Amniotic stem cell (primary cell): Measurements from ENCODE around the gene PEMT.

Experiments
- DNase-seq: peaks from one replicate; lab custom pipeline; 2025; lab: John Stamatoyannopoulos, UW

PEMT gene

DNA sequence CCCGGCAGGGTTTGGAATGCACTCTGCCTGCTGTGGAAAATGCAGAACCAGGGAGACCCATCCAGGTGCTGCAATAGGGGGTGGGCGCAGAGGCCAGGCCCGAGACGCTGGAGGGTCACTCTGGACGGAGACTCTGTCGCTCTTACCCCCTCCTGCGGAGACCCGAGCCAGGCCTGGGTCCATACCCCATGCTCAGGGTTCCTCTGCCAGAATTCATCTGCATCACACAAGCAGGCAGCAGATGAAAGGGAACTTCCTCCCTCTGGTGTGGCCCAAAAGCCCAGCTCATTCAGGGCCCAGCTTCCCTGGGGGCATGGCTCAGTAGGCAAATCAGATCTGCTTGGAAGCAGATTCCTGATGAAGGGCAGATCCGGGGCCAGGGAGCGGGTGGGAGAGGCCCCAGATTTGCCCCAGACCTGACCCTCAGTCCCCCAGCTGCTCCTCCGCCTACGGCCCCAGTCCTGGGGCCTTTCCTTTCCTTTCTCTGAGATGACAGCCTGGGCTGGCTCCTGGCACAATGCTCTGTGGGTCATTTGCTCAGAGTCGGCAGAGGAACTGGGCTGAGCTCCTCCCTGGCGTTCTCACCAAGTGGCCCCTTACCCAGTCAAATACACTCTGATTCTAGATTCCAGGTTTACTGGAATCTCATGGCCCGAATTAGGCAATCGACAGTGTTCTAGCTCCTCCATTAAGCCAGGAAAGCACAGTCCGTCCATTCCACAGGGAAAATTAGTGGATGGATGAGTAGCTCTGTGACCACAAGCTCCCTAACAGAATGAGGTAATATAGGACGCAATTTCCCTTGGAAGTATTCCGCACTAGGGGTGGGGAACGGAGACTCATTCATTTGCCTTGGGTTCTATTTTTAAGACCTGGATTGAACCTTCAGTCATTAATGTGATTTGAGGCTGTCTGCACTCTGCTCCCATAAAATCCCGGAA is 76.2 kb downstream of the PEMT start:
- DNase-seq = no peak

DNA sequence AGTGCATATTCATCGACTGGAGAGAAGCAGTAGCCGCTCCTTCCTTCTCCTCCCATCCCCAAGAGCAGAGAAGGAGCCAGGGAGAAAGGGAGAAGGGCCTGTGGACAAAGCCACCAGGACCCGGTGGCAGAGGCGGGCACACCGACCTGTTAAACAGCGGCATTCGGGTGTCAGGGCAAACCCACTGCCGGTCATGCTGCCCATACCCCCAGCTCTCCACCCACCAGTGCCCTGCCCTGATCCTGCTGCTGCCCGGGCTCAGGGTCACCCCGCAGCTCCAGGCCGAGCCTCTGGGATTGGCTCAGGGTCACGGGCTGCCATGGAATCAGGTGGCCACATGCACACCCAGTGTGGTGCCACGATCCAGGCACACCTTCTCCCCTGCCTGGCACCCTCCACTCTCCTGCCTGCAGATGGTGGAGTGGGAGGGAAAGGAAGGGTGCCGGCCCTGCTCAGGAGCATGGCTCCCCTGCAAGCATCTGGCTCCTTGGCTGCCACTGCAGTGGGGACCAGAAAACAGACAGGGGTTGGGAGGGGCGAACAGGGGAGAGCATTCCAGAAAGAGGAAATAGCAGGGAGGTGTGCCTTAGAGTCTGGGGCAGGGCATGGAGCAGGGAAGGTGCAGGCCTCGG is 77.0 kb downstream of the PEMT start:
- no peak for DNase-seq

DNA sequence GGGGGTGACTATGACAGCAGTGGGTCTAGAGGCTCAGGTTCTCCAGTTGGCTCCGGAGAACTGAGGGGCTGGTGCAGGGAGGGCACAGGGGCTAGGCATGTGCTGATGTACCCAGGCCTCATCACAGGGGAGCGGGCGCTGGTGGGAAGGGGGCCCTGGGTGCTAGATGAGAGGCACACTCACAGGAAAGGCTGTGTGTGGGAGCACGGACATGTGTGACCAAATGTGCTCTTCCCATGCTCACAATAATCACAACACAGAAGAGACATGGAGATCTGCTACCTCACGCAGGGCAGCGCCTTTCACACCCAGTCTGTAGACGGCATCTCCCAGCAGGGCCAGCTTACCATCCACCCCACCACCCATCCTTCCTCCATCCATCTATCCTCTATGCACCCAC is 77.9 kb downstream of the PEMT start:
- DNase-seq = no peak

DNA sequence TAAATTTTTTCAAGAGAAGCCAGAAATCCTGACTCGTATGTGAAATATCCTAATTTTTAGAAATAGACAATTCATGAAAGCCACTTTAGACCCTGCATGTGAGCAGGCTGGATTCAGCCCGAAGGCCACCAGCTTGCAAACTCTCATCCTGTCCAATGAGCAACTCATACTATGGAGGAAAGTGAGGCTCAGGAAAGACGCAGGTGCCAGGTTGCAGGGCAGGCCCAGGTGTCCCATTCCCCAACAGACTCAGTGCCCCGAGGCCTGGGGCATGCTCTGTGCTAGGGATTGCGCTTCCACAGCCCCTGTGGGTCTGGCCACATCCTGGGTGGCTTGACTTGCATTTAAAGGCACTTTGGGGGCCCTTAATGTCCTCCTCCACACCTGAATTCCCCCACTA is 78.6 kb downstream of the PEMT start:
- DNase-seq = no peak

DNA sequence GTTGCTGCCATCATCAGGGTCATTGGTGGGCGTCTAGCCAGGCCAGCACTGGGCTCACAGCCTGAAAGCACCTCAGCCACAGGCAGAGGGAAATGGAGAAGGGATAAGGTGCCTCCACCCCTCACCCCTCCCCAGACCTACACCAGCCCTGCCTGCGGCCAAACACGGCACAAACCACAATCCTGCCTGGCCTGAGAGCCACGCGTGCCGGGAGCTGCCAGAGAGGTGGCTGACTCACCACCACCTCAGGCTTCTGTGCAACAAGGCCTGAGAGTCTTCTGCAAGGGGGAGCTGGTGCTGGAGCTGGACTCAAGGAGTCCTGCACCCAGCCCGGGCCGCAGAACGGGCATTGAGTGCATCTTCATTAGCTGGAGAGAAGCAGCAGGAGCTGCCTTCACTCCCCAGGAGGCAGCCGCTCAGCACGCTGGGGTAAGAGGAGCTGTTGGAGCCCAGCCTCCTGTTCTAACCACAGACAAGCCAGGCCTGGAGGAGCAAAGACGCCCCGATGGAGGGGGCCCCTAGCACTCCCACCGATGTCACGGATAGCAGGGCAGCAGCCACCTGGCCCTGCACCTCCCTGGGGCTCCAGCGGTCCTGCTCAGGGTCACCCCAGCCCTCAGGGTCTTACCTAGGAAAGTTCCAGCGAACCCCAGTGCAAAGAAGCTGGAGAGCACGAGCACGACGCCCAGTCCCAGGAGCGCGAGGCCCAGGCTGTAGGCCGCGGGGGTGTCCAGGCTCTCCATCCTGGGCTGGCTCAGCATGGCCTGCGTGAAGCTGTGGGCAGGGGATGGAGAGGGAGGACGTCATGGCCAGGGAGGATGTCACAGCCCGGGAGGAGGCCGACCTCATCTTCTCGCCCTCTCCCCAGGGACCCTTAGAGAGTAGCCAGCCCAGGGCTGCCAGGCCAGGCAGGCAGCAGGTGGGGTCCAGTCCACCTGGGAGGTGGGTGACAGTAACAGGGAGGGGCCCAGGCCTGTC is 79.3 kb downstream of the PEMT start:
- DNase-seq = peak; percentile 78

DNA sequence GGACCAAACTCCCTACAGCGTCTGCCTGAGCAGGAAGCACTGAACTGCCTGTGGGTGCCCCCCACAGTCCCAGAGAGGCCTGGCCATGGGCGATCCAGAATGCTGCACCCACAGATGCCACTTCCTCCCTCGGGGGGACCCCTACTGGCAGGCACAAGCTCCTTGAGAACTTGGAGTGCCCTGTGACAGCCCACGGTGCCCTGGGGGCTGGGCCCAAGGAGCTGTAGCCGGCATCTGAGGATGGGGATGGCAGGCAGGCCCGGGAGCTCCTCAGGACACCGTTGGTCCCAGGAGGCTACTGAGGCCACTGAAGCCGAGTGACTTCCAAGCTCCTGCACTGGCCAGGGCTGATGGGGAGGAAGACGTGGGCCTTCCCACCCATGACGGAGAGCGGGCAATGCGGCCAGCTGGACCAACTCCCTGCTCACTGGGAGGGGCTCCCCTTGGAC is 80.2 kb downstream of the PEMT start:
- no peak for DNase-seq

DNA sequence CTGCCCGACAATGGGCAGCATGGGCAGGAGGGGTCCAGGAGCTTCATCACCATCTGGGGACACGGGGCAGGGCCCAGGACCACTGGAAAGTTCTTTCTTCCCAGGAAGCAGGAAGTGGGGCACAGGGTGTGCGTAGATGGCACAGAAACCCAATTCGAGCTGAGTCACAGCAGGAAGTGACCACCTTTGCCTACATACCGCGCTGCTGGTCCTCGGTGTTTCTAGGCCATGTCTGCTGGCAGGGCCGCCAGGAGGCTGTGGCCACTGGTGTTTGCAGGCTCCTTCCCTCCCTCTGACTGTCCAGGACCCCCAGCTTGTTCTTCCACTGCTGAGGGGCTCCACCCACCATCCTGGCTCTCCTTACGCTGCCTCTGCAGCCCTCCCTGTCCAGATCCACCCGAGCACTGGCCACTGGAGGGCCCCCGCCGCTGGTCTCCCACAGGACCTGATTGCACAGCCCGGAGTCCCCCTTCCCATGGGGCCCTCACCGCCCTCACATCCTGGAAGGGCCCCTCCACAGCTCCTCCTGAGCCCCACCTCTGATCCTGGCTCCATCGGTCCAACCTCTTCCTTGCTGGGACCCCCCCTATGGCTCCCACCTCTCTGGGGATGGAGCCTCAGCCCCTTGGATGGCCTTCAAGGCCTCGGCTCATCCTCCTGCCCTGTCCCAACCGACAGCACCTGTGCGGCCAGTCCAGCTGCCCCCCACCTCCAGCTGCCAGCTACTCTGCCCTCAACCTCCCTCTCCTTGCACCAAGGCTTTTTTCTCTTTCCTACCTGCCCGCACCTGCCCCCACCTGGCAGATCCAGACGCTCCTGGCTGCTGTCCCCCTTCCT is 80.8 kb downstream of the PEMT start:
- DNase-seq = no peak

DNA sequence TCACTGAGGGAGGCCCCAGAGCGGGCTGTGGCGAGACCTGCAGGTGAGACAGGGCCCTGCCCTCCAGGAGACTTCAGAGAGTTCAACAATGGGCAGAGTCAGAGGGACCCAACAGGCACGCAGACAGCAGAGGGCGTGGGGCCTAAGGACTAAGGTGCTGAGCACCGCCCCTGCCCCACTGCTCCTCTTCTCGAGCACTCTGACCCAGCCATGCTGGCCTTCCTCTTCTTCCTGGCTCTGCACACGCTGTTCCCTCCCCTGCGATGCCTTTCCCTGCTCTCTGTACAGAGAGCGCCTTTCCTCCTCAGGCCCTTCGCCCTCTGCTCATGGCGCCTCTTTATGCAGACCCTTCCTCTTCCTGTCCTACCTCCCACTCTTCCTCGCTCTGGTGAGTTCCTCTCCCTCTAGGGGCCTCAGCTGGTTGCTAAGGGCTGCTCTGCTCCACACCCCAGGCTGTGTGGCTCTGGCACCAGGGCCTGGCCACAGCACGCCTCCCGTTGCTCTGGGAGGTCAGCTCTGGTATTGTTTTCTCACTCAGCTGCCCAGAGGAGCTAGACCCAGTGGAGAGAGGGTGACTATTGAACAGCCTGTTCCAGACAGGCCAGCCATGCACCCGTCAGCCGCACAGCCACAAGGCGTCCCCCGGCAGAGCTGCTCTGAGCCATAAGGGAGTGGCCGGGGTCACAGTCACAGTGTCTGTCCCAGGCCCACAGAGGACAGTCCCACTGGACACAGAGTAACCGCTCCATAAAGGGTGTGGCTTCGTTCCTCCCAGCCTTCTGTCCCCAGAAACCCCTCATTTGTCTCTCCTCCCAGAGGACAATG is 81.7 kb downstream of the PEMT start:
- DNase-seq = no peak

DNA sequence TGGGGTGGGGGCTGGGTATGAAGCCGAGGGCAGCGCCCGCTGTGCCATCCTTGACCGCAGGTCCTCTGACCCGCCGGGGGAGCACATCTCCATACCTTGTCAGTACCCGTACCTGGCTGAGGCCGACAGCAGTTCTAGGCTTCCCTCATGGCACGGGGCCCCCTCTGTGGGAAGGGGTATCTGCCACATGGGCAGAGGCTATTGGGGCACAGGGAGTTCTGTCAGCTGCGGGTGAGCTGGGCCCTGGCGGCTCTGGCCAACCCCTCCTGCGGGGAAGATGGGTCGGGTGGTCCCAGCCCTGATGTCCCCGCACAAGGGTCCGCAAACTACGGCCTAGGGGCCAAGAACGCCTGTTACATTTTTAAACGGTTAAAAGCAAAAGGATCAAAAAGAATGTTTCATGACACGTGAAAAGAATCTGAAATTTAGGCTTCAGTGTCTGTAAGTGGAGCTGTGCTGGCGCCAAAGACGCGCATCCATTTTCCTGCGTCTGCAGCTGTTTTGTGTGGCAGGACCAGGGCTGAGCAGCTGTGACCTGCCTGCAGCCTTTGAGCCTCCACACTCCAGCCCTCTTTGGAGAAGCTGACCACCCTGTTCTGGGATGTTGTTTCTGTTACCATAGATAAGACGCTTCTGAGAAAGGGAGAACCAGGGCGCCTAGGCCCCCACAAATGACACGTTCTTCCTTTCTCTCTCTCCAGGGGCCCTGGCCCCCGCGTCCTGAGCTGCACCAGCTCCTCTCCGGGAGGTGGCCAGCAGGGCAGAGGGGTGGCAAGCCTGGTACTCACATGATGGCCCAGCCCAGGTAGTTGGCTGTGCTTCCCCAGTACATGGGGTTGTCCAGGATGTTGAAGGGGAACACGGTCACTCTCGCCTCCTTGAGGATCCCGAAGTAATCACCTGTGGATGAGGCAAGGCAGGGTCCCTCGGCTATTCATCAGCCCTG is 82.6 kb downstream of the PEMT start:
- DNase-seq = no peak

DNA sequence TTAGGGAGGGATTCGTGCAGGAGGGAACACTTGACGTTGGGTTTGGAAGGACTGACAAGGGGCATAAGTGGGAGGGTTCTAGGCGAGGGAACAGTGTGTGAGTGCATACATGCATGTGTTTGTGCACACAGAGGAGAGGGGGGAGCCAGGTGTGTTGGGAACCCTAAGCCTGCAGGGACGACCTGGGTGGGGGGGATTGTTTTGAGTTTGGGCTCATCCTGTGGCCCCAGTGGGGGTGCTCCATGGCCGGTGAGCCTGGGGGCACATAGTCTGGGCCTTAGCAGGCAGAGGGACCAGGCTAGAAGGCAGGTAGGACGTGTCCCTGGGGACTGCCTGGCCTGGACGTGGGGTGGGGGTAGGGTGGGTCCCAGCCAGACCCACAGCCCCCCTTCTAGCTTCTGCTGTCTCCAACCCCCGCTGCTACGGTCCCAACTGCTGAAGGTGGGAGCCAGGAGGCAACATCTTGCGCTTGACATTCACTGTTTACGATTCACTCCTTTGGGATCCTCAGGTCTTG is 83.4 kb downstream of the PEMT start:
- DNase-seq = no peak

DNA sequence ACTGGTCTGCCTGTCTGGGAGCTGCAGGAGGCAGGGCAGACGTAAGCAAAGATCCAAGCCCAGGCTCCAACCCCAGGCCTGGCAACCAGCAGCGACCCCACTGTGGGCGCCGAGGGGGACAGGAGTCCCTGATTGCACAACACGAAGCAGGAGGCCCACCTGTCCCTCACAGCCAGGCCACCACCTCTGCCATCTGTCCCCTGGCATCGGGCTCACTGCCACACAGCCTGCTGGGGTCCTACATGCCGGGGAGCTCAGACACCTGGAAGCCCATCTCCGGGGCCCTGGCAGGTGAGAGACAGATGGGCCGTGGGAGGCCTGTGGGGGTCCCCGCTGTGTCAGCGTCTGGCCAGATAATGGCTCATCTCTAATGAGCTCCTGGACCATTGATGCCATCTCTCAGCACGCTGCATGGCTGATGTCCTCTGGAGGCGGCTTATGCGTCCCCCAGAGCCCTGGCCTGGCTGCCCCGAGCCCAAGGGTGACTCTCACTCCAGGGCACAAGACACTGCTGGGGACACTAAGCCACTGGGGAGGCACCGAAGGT is 84.0 kb downstream of the PEMT start:
- DNase-seq = no peak

DNA sequence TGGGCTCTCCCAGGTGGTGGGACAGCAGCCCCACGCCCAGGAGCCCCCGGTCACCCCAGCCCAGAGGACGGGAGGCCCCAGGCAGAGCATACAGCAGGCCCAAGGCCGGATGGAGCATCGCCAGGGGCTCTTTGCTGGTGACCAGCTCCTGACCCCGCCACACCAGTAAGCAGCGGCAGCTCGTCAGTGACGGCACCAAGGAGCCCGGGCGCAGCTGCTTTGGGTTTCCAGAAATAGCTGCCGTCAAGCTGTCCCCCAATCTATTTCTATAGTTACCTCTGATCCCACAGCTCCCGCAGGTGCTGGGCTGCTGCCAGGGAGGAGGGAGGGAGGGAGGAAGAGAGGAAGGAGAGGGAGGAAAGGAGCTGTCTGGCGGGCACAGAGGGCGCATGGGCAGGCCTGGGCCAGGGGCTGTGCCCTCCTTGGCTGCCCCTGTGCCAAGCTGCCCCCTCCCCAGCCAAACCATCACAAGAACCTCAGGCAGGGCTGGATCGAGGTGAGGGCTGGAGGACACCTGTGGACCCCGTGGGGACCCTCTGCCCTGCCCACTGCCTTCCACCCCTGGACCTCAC is 84.5 kb downstream of the PEMT start:
- DNase-seq = no peak

DNA sequence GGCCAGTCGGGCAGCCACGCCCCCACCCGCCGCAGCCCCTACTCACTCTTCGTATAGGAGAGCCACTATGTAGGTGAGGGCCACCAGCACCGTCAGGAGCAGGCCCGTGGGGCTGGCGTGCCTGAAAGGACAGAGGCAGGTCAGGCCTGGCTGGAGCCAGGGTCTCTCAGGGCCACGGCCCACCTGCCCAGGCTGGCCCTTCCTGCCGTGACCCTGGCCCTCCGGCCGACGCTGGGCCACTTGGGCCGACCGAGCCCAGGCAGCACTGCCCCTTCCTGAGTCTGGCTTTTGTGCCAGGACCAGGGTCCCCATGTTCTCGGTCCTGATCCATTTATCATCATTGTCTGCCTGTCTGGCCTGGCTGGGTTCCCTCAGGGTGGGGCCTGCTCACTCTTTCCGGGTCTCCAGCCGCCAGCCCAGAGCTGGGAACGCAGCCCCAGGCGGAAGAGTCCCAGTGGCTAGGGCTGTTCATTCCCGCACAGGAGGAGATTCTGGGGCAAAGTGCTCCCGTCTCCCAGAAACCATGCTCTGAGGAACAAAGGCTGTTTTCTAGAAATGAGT is 85.2 kb downstream of the PEMT start:
- no peak for DNase-seq

DNA sequence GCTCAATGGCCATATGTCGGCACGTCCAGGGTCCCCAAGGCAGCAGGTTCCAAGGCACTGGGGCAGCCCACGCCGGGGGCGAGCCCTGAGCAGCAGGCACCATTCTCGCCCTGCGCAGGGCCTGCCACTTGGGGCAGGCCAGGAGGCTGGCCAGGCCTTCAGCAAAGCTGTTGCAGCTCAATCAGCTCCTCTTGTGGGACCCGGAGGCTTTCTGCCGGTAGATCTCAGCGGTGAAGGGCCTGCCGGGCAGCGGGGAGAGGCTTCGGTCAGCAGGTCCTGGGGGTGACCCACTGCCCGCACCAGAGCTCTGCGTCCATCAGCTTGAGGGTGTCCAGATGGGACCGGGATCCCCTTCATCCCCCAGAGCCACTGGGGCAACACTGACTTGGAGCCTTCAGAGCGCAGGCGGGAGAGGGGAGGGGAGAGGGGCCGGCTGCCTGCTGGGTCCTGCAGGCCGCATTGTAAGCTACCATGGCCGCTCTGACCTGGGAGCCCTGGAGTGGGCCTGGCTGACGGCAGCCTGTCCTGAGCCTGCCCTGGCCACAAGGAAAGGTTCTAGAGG is 85.8 kb downstream of the PEMT start:
- DNase-seq = no peak

DNA sequence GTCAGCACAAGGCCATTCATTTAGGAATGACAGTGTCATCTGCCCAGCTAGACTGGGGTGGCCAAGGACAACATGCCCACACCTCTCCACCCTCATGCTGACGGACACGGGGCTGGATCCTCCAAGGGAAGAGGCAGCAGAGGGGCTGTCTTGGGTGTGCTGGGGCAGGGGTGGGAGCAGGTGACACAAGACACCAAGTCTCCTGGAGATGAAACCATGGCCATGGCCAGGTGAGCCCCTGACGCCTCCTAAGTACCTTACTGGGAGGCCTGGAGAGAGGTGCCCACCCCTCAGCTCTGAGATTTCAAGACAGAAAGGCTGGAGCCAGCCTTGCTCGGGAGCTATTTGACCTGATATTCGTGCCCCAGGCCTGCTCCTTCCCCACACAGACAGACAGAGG is 86.4 kb downstream of the PEMT start:
- DNase-seq = no peak

DNA sequence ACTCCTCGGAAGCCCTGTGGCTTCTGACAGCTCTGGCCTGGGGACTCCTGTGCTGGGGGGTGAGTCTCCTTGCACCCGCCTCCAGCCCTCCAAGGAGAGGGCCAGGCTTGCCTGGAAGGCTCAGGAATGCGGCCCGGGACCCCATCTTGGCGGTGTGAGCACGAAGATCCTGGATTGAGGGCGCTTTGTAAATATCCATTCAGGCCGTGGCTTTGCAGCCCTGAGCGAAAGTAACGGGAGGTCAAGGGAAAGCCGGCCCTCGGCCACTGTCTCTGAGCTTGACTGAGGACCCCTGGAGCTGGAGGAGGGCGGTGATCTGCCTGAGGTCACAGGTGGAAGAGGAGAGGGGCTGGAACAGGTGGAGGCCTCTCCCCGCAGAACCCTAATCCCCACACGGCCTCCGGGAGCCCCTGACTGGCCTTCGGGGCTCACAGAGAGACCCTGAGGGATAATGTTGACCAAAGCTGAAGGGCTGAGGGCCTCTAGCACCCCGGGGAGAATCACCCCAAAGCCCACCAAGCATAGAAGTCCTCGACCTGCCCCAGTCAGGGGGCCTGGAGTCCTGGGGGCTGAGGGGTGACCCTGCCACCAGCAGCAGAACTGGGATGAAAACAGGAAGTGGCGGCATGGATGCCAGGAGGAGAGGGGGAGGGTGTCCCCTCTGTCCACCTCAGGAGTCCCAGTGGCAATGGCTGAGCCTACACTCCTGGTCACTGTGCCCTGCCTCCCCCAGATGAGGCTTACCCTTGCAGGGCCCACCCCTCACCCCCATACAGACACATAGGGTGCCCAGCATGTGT is 87.0 kb downstream of the PEMT start:
- DNase-seq = no peak

DNA sequence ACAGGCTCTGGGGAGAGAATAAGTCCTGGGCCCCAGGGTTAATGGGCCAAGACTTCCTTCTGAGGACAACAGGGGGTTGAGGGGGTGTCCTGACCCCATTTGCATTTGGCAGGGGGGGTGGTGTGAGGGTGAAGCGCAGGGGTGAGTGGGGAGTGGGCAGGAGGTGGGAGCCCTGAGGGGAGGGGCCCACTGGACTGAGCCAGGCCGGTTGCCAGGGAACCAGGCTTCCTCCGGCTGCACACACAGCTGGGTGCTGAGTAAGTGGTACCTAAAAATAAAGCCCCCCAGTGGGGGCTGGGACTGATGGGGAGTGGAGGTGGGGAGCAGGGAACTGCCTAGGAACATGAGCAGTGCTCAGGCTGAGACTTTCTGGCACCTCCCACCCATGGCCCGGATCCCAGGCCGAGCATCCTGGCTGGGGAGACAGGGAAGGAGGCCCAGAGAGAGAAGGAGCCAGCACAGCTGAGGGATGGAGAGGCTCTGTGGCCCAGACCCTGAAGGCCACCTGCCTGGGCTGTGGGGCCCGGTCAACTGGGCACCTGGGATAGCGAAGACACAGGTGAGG is 87.9 kb downstream of the PEMT start:
- no peak for DNase-seq
